Loucy (cell line): ENCODE measurements around the gene NPIPB2.

Experiments used
- EZH2phosphoT487 ChIP-seq: fragments of 200-600 bp; IDR thresholded peaks from 2 replicates; pipeline ENCODE4 v1.6.1; 2018; ENCODE audit warnings: antibody characterized with exemption, mild to moderate bottlenecking, moderate library complexity, borderline replicate concordance
- TF ChIP-seq, protein P1 (sequence below): fragments of 200-600 bp; sonication (generic); conservative IDR thresholded peaks from 2 replicates; pipeline ENCODE4 v1.5.1; 2014; ENCODE audit warnings: mild to moderate bottlenecking, antibody characterized with exemption, low read length

GRCh38 chr16:11976850-11977375 is 35.1 kb upstream of the NPIPB2 start:
- TF ChIP-seq, protein P1, sequence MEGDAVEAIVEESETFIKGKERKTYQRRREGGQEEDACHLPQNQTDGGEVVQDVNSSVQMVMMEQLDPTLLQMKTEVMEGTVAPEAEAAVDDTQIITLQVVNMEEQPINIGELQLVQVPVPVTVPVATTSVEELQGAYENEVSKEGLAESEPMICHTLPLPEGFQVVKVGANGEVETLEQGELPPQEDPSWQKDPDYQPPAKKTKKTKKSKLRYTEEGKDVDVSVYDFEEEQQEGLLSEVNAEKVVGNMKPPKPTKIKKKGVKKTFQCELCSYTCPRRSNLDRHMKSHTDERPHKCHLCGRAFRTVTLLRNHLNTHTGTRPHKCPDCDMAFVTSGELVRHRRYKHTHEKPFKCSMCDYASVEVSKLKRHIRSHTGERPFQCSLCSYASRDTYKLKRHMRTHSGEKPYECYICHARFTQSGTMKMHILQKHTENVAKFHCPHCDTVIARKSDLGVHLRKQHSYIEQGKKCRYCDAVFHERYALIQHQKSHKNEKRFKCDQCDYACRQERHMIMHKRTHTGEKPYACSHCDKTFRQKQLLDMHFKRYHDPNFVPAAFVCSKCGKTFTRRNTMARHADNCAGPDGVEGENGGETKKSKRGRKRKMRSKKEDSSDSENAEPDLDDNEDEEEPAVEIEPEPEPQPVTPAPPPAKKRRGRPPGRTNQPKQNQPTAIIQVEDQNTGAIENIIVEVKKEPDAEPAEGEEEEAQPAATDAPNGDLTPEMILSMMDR: no peak
- no peak for TF ChIP-seq EZH2phosphoT487
